ENCODE results near the gene PRKG2.

The PRKG2 gene

DNA sequence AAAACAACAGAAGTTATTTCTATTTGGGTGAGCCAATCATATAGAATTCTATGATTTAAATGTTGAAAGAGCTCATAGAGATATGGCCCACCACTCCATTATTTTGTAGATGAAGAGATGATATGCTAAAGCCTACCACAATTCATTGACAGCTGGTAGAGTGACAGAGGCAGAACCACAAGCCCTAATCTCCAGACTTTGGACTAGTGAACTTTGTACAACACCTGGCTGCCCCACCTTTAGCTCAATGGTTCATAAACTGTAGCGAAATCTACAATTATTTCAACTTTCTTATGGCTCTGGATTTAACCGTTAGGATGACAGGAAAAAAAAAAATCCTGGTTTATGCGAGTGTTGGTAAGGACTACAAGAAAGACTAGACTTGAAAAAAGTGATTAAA lies 50.9 kb downstream of the PRKG2 start:
- no peak overlapping the region for H3K4me3 ChIP-seq (ENCODE audit: low read length)
- no peak for DNase-seq (ENCODE audit: low read depth)
- TF ChIP-seq, protein P1, sequence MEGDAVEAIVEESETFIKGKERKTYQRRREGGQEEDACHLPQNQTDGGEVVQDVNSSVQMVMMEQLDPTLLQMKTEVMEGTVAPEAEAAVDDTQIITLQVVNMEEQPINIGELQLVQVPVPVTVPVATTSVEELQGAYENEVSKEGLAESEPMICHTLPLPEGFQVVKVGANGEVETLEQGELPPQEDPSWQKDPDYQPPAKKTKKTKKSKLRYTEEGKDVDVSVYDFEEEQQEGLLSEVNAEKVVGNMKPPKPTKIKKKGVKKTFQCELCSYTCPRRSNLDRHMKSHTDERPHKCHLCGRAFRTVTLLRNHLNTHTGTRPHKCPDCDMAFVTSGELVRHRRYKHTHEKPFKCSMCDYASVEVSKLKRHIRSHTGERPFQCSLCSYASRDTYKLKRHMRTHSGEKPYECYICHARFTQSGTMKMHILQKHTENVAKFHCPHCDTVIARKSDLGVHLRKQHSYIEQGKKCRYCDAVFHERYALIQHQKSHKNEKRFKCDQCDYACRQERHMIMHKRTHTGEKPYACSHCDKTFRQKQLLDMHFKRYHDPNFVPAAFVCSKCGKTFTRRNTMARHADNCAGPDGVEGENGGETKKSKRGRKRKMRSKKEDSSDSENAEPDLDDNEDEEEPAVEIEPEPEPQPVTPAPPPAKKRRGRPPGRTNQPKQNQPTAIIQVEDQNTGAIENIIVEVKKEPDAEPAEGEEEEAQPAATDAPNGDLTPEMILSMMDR (IDR thresholded peaks at IDR 0.05; ENCODE audit: insufficient read depth, low read depth, low read length, missing control alignments): no peak

DNA sequence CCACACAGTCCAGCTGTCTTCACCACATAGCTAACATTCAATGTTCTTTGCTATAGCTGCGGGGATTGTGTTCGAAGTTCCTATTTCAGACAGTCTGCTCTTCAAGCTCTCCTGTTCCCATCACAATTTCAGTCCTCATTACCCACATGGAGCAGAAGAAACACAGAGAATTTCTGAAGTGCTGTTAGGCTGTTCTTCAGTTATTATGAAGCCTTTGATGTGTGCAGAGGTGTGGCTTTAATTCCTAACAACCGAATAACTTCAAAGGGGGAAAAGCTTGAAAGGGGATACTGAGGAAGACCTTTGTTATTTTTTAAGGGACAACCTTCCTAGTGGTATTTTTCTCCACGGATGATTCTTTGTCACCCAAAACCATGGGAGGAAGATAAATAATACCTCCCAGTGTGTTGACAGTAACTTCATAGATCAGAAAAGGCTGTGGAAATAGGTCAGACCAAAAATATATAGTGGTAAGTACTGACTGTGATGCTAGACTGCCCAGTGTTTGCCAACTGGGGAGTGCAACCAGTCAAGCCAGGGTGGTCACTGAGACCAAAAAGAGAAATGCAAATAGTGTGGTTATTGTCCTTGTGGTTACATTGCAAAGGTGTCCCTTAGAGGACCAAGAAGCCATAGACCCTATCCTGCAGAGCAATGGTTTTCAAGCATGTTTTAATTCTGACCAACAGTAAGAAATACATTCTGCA lies 52.1 kb downstream of the PRKG2 start:
- TF ChIP-seq, protein P1 (IDR thresholded peaks at IDR 0.05; ENCODE audit: insufficient read depth, low read depth, low read length, missing control alignments): no peak

DNA sequence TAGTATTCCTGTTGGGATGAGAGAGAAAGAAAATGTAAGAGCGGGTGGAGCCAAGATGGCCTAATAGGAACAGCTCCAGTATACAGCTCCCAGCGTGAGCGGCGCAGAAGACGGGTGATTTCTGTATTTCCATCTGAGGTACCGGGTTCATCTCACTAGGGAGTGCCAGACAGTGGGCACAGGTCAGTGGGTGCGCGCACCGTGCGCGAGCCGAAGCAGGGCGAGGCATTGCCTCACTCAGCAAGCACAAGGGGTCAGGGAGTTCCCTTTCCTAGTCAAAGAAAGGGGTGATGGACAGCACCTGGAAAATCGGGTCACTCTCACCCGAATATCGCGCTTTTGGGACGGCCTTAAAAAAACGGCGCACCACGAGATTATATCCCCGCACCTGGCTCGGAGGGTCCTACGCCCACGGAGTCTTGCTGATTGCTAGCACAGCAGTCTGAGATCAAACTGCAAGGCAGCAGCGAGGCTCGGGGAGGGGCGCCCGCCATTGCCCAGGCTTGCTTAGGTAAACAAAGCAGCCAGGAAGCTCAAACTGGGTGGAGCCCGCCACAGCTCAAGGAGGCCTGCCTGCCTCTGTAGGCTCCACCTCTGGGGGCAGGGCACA lies 61.2 kb downstream of the PRKG2 start:
- H3K4me3 ChIP-seq (ENCODE audit: low read length): peak overlapping the region; percentile 30
- peak; percentile 65 for DNase-seq (ENCODE audit: low read depth)

More for the DNA sequence above, 52.1 kb downstream of the PRKG2 start:
- H3K4me3 ChIP-seq (ENCODE audit: low read length): no peak overlapping the region
- no peak for DNase-seq (ENCODE audit: low read depth)

DNA sequence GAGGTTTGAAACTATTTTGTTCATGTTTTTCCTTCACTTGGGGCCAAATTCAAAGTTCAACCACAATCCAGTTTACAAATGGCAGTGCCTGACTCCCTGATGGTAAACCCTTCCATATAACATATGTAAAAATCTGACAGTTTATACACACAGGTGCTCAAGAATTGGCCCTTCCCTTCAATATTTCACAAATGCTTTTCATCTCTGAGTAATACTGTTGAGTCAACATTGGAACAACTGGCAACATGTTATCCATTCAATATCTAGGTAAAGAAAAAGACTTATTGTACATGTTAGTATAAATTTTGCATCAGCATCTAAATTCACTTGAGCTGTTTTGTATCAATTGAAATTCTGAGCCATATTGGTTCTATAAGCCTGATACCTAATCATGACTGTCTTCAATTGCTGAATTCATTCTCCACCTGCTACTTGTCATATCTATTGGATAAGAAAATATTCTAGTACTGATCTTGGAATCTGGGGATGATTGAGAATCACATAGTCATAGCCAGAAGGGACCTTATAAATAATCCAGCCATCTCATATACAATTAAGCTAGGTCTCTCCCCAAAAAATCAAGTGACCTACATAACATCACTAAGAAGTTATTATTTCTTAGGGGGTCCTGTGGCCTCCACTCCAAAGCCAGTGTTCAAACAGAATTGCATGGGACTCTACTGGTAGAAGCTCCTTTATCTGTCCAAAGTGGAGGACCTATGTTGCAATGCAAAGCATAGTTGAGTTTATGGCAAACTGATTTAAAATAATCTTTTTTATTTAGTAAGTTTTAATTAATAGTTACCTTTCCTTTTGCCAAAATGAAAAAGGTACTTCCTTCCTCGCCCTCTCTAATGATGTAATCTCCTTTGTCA lies 61.9 kb downstream of the PRKG2 start:
- peak overlapping the region; percentile 30 for H3K4me3 ChIP-seq (ENCODE audit: low read length)
- TF ChIP-seq, protein P1 (IDR thresholded peaks at IDR 0.05; ENCODE audit: insufficient read depth, low read depth, low read length, missing control alignments): no peak
- peak; percentile 83 for DNase-seq (ENCODE audit: low read depth)

DNA sequence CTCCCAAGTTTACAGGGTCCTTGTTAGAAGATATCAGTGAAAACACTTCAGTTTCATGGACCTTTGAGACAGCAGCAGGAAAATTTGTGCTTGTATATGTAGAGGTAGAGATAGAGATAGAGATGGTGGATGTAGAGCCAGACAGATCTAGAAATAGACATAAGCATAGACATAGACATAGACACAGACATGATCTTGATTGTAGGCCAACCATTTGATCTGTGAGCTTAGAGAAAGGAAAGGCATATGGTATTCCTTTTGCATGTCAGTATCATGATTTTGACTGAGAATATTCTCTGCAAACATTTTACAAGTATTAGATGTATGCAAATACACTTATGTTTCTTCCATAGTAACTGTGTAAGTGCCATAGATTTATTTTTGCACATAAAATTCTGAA lies 65.0 kb downstream of the PRKG2 start:
- H3K4me3 ChIP-seq (ENCODE audit: low read length): no peak overlapping the region
- TF ChIP-seq, protein P1 (IDR thresholded peaks at IDR 0.05; ENCODE audit: insufficient read depth, low read depth, low read length, missing control alignments): no peak

GRCh38 chr4:81148576-81148975 lies 66.4 kb downstream of the PRKG2 start:
- TF ChIP-seq, protein P1 (IDR thresholded peaks at IDR 0.05; ENCODE audit: insufficient read depth, low read depth, low read length, missing control alignments): no peak
- H3K4me3 ChIP-seq (ENCODE audit: low read length): no peak overlapping the region
- DNase-seq (ENCODE audit: low read depth): no peak

More for the DNA sequence above, 65.0 kb downstream of the PRKG2 start:
- DNase-seq (ENCODE audit: low read depth): no peak

GRCh38 chr4:81146466-81146865 lies 68.6 kb downstream of the PRKG2 start:
- no peak overlapping the region for H3K4me3 ChIP-seq (ENCODE audit: low read length)
- no peak for DNase-seq (ENCODE audit: low read depth)
- TF ChIP-seq, protein P1 (IDR thresholded peaks at IDR 0.05; ENCODE audit: insufficient read depth, low read depth, low read length, missing control alignments): no peak

Measured in epithelial cell of esophagus (primary cell).